CD4-positive, alpha-beta T cell (primary cell): ENCODE data around the gene NRXN3. TPM values are rescaled to one million over a fixed set of nuclear protein-coding genes. Genes with fewer than 3 reads are reported as not detected.

ENCODE experiments used
- ATAC-seq: fragments of 200-7000 bp; cut with Tn5 transposase; one replicate; pipeline ENCODE4 v1.10.0; 2022; ENCODE audit warnings: mild to moderate bottlenecking; ENCODE audit not compliant: poor library complexity
- CTCF ChIA-PET: fragments of 350-600 bp; sonication (Branson Sonifier 250); formaldehyde crosslinking; loops from one replicate; lab custom pipeline; 2021; ENCODE audit warnings: antibody characterized with exemption, inconsistent platforms; lab: Charles Lee
- POLR2A ChIA-PET: fragments of 350-600 bp; sonication (Branson Sonifier 250); formaldehyde crosslinking; loops from one replicate; lab custom pipeline; 2021; ENCODE audit warnings: antibody characterized with exemption, inconsistent platforms; lab: Charles Lee
- DNase-seq, 14 experiments: peaks; one replicate each; pipeline ENCODE4 v3.0.0-alpha.2; 2013 to 2020; ENCODE audit warnings: mixed read lengths in 2 of 14
- H3K27ac ChIP-seq, 2 donors: one replicate each; pipeline versions ENCODE4 v1.5.1 to v1.7.0; 2013; ENCODE audit warnings: low read length in 2 of 2, low read depth in 1 of 2, mild to moderate bottlenecking in 1 of 2
- H3K27me3 ChIP-seq, 2 experiments: 1 replicate in 1 of 2; 2 replicates in 1 of 2; pipeline versions ENCODE4 v1.6.1 to v1.7.0; 2013; ENCODE audit warnings: low read length in 2 of 2, control low read depth in 1 of 2, mild to moderate bottlenecking in 1 of 2, moderate library complexity in 1 of 2; ENCODE audit not compliant: insufficient read depth in 2 of 2, control insufficient read depth in 1 of 2
- H3K36me3 ChIP-seq: one replicate; pipeline ENCODE4 v1.6.1; 2013; ENCODE audit warnings: low read length, control low read depth; ENCODE audit not compliant: insufficient read depth
- H3K4me1 ChIP-seq: one replicate; pipeline ENCODE4 v1.6.1; 2013; ENCODE audit warnings: low read length, control low read depth; ENCODE audit not compliant: insufficient read depth
- H3K4me3 ChIP-seq: one replicate; pipeline ENCODE4 v1.5.1; 2013; ENCODE audit warnings: mild to moderate bottlenecking, low read length, moderate library complexity
- H3K9me3 ChIP-seq, 2 experiments: 1 replicate in 1 of 2; 2 replicates in 1 of 2; pipeline versions ENCODE4 v1.6.1 to v1.7.0; 2013; ENCODE audit warnings: low read length in 2 of 2, mild to moderate bottlenecking in 2 of 2, control low read depth in 1 of 2, moderate library complexity in 1 of 2; ENCODE audit not compliant: control insufficient read depth in 1 of 2, insufficient read depth in 1 of 2
- H3K27ac Mint-ChIP-seq: one replicate; pipeline ENCODE4 v1.8.0; 2020; ENCODE audit warnings: mixed read lengths
- H3K27me3 Mint-ChIP-seq: one replicate; pipeline ENCODE4 v1.8.0; 2021; ENCODE audit warnings: mixed read lengths
- H3K36me3 Mint-ChIP-seq: one replicate; pipeline ENCODE4 v1.8.0; 2021; ENCODE audit warnings: low read depth, mixed read lengths
- H3K4me1 Mint-ChIP-seq: one replicate; pipeline ENCODE4 v1.8.0; 2021; ENCODE audit warnings: low read depth, mixed read lengths
- H3K4me3 Mint-ChIP-seq: one replicate; pipeline ENCODE4 v1.8.0; 2020; ENCODE audit warnings: mild to moderate bottlenecking, mixed read lengths
- H3K9me3 Mint-ChIP-seq: one replicate; pipeline ENCODE4 v1.8.0; 2020; ENCODE audit warnings: mixed read lengths
- CTCF ChIP-seq: fragments of 200-600 bp; IDR thresholded peaks from one replicate; pipeline ENCODE4 v1.8.0; 2022; ENCODE audit warnings: antibody characterized with exemption, mild to moderate bottlenecking
- intact Hi-C, 2 experiments: fragments of 100-400 bp; cut with DNase I in 1 of 2; cut with micrococcal nuclease in 1 of 2; formaldehyde crosslinking; loops; one replicate each; pipeline versions ENCODE4 v1.15.1 to v1.9.0; 2023 to 2025; cut with DNase I, micrococcal nuclease
- total RNA-seq, 174 experiments: library from RNA in 2 of 174; stranded (reverse) in 2 of 174; gene quantifications; one replicate each; pipeline ENCODE4 v1.2.3 and lab custom pipeline; 2021 to 2026

Gene NRXN3
- total RNA-seq, 2 experiments from 2014 or later: not detected

GRCh38 chr14:79437951-79438350 is 1267.8 kb downstream of the NRXN3 start:
- DNase-seq (no peak), ATAC-seq (no peak)
- no peaks in the 10 kb centered on the region for H3K4me1 ChIP-seq
- Mint-ChIP-seq H3K9me3 (peaks cover 3% of the 10 kb centered on the region), H3K4me3 (no peak overlapping the region), H3K4me1 (no peaks in the 10 kb centered on the region), H3K27me3 (no peaks in the 10 kb centered on the region), H3K36me3 (no peaks in the 10 kb centered on the region), H3K27ac (no peak overlapping the region)
- no peak for TF ChIP-seq CTCF
- ChIA-PET CTCF (no interaction called here), POLR2A (no interaction called here)
- no peaks in the 10 kb centered on the region for H3K36me3 ChIP-seq
- no peaks in the 10 kb centered on the region for H3K27me3 ChIP-seq
- intact Hi-C loops: no loop called here
- no peak overlapping the region for H3K4me3 ChIP-seq
- H3K9me3 ChIP-seq: no peaks in the 10 kb centered on the region
- no peak overlapping the region for H3K27ac ChIP-seq

- H3K27me3 Mint-ChIP-seq: no peaks in the 10 kb centered on the region
- ATAC-seq: no peak
- intact Hi-C loops: no loop called here
- TF ChIP-seq CTCF: no peak
- no peak overlapping the region for H3K27ac Mint-ChIP-seq
- H3K36me3 Mint-ChIP-seq: no peaks in the 10 kb centered on the region
- no peak overlapping the region for H3K4me3 ChIP-seq
- CTCF ChIA-PET: no interaction called here
- no peaks in the 10 kb centered on the region for H3K36me3 ChIP-seq
- no peak for DNase-seq
- H3K9me3 ChIP-seq: no peaks in the 10 kb centered on the region
- no peak overlapping the region for H3K27ac ChIP-seq
- peaks cover 5% of the 10 kb centered on the region for H3K9me3 Mint-ChIP-seq
- no peaks in the 10 kb centered on the region for H3K27me3 ChIP-seq
- POLR2A ChIA-PET: no interaction called here
- no peaks in the 10 kb centered on the region for H3K4me1 ChIP-seq
- H3K4me1 Mint-ChIP-seq: no peaks in the 10 kb centered on the region
- no peak overlapping the region for H3K4me3 Mint-ChIP-seq
Measured at GRCh38 chr14:79438696-79439342, 1268.6 kb downstream of the NRXN3 start.

- ATAC-seq: no peak
- Histone ChIP-seq H3K27ac (no peak overlapping the region), H3K9me3 (no peaks in the 10 kb centered on the region), H3K4me1 (no peaks in the 10 kb centered on the region), H3K36me3 (no peaks in the 10 kb centered on the region), H3K4me3 (no peak overlapping the region), H3K27me3 (no peaks in the 10 kb centered on the region)
- Mint-ChIP-seq H3K9me3 (peaks cover 2% of the 10 kb centered on the region), H3K27me3 (no peaks in the 10 kb centered on the region), H3K27ac (no peak overlapping the region), H3K4me3 (no peak overlapping the region), H3K4me1 (no peaks in the 10 kb centered on the region), H3K36me3 (no peaks in the 10 kb centered on the region)
- CTCF ChIA-PET: no interaction called here
- POLR2A ChIA-PET: no interaction called here
- TF ChIP-seq CTCF: no peak
- intact Hi-C loops: no loop called here
- DNase-seq: no peak
Measured at GRCh38 chr14:79442786-79443185, 1272.6 kb downstream of the NRXN3 start.
